ENCODE results near the gene PAPOLG.
A peak's percentile ranks its signal among the peaks of the same experiment; 100 is the strongest.

PAPOLG gene

DNA sequence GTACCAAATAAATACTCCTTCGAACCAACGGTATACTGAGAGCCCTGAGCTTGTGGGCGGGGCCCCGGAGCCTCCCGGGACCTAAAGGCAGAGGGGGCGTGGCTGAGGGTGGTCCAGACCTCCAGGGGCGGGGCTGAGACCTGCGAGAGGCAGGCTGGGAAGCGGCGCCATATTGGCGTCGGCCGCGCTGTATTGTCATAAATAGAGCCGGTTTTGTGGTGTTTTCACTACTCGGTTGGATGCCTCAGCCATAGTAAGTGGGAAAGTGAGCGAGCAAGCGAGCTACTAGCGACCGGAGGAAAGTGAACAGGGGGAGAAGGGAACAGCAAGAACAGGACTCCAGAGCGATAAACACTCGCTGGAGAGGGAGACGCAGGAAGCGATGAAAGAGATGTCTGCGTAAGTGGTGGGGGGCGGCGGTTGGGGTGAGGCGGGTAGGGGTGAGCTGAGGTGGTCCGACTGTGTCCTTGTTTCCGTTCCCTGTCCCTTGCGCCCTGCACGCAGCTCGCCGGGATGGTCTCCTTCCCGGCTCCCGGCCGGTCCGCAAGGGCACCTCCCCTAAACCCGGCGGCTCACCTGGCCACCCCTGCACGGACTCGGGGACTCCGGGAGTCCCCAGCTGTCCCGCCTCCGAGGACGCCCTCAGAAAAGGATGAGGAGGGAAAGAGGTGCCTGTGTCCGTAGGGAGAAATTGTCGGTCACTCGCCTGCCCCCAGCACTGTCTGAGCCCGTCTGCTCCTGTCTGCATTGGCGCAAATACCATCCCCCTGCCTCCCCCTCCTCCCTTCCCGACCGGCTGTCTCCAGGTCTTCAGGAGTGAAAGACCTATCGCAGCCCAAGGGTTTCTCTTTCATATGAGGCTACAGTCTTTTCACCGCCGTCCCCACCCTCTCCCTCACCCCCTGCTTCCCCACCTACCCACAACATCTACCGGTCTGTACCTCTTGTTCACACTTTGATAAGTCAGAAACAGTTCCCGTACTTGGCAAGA is at the start of gene PAPOLG:
Gene PAPOLG (plus strand): TSS at position 172 of the 991 bp plus-strand sequence. CDS start 211 bp downstream, at position 383.
- DNase-seq (ENCODE audit: low spot score) = peak; percentile 93

GRCh38 chr2:60707750-60708371 is 48.2 kb upstream of the PAPOLG start:
- DNase-seq (ENCODE audit: low spot score) = peak; percentile 37

- DNase-seq (ENCODE audit: low spot score) = no peak
Measured at GRCh38 chr2:60708630-60709320, 47.3 kb upstream of the PAPOLG start.

DNA sequence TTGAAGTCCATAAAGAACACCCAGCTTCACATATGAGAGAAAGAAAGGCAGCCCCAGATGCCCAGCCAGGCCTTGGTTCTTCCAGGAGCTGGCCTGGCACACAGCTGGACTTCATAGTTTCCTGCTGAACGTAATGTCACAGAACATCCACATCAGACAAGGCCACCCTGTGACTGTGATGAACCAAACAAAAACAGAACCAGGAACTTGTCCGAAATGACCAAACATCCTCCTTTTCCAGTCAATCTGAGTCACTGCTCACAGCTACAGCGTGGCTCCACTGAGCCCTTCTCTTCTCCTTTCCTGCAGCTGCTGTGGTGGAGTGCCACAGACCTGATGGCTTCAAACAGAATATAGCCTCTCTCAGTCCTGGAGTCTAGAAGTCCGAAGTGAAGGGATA is 45.4 kb upstream of the PAPOLG start:
- no peak for DNase-seq (ENCODE audit: low spot score)

GRCh38 chr2:60715561-60715960 is 40.5 kb upstream of the PAPOLG start:
- no peak for DNase-seq (ENCODE audit: low spot score)

DNA sequence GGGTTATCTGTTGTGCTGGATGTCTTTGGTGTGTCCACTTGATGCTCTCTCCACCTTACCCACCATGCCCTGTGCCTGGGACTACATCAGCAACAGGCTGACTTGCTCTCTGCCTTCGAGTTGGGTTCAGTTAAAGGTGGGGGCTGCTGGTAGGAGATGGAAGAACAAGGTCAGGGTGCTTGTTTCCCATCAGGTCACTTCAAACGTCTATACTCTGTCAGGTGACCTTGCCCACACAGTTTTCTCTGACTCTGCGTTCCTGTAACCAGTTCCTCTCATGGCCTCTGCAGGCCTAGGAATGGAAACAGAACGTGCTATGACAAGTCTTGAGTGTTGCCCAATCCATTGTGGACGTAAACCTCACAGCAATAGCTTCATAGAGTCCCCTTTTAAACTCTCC is 38.4 kb upstream of the PAPOLG start:
- DNase-seq (ENCODE audit: low spot score) = no peak

DNA sequence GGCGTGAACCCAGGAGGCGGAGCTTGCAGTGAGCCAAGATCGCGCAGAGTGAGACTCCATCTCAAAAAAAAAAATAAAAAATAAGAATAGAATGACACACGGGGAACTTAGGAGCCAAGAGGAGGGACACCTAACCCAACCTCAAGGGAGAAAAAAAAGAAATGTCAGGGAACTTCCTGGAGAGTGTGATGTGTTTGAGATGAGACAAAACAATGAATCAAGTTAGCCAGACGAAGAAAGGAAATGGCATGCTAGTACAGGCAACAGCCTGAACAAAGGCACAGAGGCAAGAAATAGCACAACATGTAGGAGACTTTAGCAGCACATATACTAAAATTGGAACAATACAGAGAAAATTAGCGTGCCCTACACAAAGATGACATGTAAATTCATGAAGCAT is 36.7 kb upstream of the PAPOLG start:
- DNase-seq (ENCODE audit: low spot score) = no peak

GRCh38 chr2:60725466-60725865 is 30.6 kb upstream of the PAPOLG start:
- no peak for DNase-seq (ENCODE audit: low spot score)

DNA sequence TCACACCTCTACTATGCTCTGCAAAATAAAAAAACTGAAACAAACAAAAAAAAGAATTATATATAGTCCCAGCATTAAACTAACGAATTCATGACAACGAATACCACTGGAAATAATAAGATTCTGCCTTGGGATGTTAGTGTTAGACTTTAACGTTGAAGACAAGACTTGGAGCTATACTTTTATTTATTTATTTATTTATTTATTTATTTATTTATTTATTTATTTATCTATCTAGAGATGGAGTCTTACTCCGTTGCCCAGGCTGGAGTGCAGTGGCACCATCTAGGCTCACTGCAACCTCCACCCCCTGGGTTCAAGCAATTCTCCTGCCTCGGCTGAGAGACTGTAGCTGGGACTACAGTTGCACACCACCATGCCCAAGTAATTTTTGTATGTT is 27.2 kb upstream of the PAPOLG start:
- DNase-seq (ENCODE audit: low spot score) = no peak

GRCh38 chr2:60735496-60736250 is 20.4 kb upstream of the PAPOLG start:
- peak; percentile 34 for DNase-seq (ENCODE audit: low spot score)

GRCh38 chr2:60738679-60739078 is 17.4 kb upstream of the PAPOLG start:
- DNase-seq (ENCODE audit: low spot score) = no peak

- no peak for DNase-seq (ENCODE audit: low spot score)
Measured at GRCh38 chr2:60739156-60739555, 16.9 kb upstream of the PAPOLG start.

GRCh38 chr2:60741576-60741975 is 14.5 kb upstream of the PAPOLG start:
- no peak for DNase-seq (ENCODE audit: low spot score)

DNA sequence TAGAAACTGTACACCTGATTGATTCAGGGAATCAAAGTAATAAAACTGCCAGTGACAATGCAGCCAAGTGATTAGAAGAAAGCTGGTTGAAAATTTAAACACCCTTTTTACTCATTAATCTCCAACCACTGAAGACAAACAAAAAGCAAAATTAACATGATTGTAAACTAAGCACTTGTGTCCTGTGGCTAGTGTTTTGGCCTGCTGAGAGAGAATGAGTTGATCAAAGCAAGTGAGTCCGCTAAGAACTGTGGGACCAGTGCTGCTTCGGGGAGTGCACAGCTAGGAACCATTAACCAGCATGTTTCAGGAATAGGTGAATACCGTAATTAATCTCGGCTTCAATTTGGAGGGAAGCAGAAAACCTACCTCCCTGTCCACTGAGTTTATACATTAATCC is 13.6 kb upstream of the PAPOLG start:
- no peak for DNase-seq (ENCODE audit: low spot score)

DNA sequence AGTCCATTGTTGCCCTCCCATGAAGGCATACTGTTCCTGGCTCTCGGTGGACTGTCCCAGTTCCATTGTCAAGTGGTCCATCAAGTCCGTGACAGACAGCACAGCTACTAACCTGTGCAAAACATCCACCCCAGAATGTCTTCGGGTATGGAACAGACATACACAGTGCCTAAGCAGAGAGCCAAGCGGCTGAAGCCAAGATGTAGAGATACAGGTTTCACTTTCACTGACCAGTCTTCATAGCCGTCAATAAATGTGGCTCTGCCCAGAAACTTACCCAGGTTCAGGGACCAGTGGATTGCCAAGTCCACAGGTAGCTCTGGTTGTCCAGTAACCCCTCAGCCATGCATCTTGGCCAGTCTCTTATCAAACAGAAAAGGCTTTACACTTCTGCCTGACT is 10.7 kb upstream of the PAPOLG start:
- DNase-seq (ENCODE audit: low spot score) = no peak

DNA sequence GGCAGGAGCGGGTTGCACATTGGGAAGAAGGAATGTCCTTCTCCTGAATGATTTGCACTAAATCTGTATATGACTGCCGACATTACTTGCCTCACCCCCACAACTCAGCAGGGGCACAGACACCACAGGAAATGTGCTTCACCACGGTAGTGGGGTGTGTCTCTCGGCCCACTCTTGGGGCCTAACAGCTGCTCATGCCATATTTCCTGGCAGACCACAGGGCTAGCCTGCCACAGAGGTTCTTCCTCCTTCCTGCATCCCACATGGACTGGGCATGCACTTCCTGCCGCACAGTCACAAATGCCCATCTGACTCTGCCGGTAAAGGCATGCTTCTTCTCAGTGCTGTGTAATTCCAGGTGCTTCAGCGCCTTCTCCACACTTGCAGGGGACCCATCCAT is 10.3 kb upstream of the PAPOLG start:
- no peak for DNase-seq (ENCODE audit: low spot score)

DNA sequence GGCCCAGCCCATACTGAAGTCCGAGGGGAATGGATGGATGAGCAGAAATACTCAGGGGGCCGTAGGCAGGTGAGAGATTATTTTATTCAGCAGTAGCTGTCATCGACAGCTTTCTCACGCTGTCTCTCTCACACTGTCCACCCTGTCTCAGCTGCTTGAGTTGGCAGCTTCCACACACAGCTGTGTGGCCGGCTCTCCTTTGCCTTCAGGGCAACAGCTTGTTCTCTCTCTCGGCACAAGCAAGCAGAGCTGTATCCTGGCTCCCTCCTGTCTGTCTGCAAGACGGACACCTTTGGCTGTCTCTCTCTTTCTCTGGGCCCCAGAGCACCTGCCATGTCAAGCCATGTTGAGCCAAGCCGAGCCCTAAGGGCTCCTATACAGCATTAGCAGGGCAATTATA is 9.8 kb upstream of the PAPOLG start:
- no peak for DNase-seq (ENCODE audit: low spot score)

GRCh38 chr2:60759654-60760053 is 3.6 kb downstream of the PAPOLG start:
- no peak for DNase-seq (ENCODE audit: low spot score)

DNA sequence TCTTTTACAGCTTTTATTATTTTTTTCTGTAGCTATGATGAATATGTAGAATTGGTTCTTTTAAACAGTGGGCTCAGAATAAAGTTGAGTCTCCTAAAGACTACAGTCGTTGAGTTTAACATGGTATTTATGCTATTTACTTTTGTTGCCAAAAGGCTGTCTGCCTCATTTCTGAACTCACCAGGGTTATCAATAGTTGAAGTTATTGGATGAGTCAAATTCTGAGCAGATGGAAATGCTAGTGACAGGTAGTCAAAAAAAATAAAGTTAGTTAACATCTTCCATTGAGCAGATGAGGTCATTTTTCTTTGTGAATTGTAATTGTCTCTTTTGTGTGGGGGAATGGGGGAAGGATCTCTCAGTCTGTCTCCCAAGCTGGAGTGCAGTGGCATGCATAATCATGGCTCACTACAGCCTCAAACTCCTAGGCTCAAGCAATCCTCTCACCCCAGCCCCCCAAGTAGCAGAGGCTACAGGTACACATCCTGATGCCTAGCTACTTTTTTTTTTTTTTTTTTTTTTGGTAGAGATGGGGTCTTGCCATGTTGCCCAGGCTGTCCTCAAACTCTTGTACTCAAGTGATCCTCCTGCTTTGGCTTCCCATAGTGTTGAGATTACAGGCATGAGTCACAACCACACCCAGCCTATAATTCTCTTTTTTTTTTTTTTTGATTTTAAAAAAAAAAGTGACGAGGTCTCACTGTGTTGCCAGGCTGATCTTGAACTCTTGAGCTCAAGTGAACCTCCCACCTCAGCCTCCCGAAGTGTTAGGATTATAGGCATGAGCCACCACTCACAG is 8.9 kb downstream of the PAPOLG start:
- DNase-seq (ENCODE audit: low spot score) = peak; percentile 36

DNA sequence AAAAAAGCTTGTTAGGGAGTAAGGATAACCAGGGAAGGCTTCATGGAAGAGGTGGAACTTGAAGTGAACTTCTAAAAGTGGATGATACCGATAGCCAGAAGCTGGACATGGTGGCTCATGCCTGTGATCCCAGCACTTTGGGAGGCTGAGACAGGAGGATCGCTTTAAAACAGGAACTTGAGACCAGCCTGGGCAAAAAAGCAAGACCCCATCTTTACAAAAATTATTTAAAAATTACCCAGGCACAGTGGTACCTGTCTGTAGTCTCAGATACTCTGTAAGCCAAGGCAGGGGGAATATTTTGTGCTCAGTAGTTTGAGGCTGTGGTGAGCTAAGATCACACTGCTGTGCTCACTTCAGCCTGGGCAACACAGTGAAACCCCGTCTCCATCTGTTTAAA is 10.2 kb downstream of the PAPOLG start:
- DNase-seq (ENCODE audit: low spot score) = no peak

DNA sequence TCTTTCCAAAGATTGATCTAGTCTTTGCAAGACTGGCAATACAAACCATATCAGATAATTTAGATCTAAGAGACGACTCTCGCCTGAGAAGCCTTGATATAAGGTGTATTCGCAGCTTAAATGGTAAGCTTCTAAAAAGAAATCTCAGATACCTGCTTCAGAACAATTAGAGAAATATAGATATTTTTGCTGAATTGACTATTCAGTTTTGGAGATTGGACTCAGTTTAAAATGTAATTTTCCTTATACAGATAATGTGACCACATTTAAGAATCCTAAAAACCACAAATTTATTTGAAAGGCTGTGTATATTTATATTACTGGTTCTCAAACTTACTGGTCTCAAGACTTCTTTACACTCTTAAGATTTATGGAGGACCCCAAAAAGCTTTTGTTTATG is 15.4 kb downstream of the PAPOLG start:
- no peak for DNase-seq (ENCODE audit: low spot score)

Data from LoVo (cell line).